Measurements from ENCODE around the gene PPP2R5A.

Gene PPP2R5A

GRCh38 chr1:212269306-212269705 is 15.9 kb upstream of the PPP2R5A start:
- Histone ChIP-seq H3K27me3 (replicated peaks; ENCODE audit: control insufficient read depth, insufficient read depth, low read length) (no peaks in the 10 kb centered on the region; the same call in none of the 2 replicates), H3K36me3 (ENCODE audit: control insufficient read depth, insufficient read depth, low read length) (no peaks in the 10 kb centered on the region), H3K4me3 (replicated peaks; ENCODE audit: low read depth, low read length) (no peak overlapping the region)
- TF ChIP-seq, protein P1, sequence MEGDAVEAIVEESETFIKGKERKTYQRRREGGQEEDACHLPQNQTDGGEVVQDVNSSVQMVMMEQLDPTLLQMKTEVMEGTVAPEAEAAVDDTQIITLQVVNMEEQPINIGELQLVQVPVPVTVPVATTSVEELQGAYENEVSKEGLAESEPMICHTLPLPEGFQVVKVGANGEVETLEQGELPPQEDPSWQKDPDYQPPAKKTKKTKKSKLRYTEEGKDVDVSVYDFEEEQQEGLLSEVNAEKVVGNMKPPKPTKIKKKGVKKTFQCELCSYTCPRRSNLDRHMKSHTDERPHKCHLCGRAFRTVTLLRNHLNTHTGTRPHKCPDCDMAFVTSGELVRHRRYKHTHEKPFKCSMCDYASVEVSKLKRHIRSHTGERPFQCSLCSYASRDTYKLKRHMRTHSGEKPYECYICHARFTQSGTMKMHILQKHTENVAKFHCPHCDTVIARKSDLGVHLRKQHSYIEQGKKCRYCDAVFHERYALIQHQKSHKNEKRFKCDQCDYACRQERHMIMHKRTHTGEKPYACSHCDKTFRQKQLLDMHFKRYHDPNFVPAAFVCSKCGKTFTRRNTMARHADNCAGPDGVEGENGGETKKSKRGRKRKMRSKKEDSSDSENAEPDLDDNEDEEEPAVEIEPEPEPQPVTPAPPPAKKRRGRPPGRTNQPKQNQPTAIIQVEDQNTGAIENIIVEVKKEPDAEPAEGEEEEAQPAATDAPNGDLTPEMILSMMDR (IDR thresholded peaks at IDR 0.05; ENCODE audit: insufficient read depth, low read length, poor library complexity, severe bottlenecking): no peak
- DNase-seq (ENCODE audit: extremely low read depth, insufficient read length): no peak

GRCh38 chr1:212270564-212270963 is 14.6 kb upstream of the PPP2R5A start:
- TF ChIP-seq, protein P1 (IDR thresholded peaks at IDR 0.05; ENCODE audit: insufficient read depth, low read length, poor library complexity, severe bottlenecking): no peak
- no peaks in the 10 kb centered on the region; the same call in none of the 2 replicates for H3K27me3 ChIP-seq (replicated peaks; ENCODE audit: control insufficient read depth, insufficient read depth, low read length)
- no peaks in the 10 kb centered on the region for H3K36me3 ChIP-seq (ENCODE audit: control insufficient read depth, insufficient read depth, low read length)
- DNase-seq (ENCODE audit: extremely low read depth, insufficient read length): no peak
- H3K4me3 ChIP-seq (replicated peaks; ENCODE audit: low read depth, low read length): no peak overlapping the region

DNA sequence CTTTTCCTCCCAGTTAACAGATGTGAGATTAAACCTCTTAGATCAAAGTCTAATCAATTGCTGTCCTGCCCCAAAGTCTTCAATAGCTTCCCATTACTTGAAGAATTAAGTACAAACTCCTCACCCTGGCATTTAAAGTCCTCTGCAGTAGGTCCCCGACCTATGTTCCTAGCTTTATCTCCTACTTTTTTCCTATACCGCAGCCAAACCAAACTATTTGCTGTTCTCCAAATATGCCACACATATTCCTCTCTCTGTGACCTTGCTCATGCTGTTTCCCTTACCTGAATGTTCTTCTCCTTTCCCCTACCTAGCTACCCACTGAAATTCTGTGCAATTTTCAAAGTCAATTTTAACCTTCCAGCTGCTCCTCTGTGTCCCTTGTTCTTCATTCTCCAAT is 14.0 kb upstream of the PPP2R5A start:
- TF ChIP-seq, protein P1 (IDR thresholded peaks at IDR 0.05; ENCODE audit: insufficient read depth, low read length, poor library complexity, severe bottlenecking): no peak
- no peaks in the 10 kb centered on the region for H3K36me3 ChIP-seq (ENCODE audit: control insufficient read depth, insufficient read depth, low read length)
- no peaks in the 10 kb centered on the region; the same call in none of the 2 replicates for H3K27me3 ChIP-seq (replicated peaks; ENCODE audit: control insufficient read depth, insufficient read depth, low read length)
- no peak for DNase-seq (ENCODE audit: extremely low read depth, insufficient read length)
- no peak overlapping the region for H3K4me3 ChIP-seq (replicated peaks; ENCODE audit: low read depth, low read length)

DNA sequence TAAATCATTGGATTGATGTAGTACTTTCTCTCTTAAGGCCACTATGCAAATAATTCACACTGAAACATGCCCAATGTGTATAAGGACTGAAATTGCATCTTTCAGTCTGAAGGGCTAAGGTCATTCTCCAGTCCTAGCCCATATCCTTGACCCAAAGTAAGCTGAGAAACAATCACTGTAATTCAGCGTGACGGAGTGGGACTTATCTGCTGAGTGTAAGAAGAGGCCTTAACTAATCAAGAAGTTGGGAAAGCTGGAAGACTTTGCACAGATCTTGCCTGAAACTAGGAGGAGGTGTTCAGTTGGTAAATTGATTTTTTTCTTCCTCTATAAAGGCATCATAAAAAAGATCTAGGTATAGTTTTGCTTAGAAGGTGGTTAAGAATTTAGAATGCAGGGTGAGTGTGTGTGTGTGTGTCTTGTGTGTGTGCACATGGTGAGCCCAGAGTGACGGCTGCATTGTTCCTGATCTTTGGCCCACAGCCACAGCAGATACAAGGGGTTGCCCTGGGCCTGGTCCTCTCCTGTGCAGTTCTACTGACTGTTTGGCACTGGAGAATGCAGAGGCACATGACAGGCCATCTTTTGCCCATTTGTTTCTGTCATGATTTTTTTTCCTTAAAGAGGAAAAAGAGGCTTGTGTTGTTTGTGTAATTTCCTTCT is 13.3 kb upstream of the PPP2R5A start:
- DNase-seq (ENCODE audit: extremely low read depth, insufficient read length): no peak
- no peak overlapping the region for H3K4me3 ChIP-seq (replicated peaks; ENCODE audit: low read depth, low read length)
- no peaks in the 10 kb centered on the region; the same call in none of the 2 replicates for H3K27me3 ChIP-seq (replicated peaks; ENCODE audit: control insufficient read depth, insufficient read depth, low read length)
- TF ChIP-seq, protein P1 (IDR thresholded peaks at IDR 0.05; ENCODE audit: insufficient read depth, low read length, poor library complexity, severe bottlenecking): no peak
- H3K36me3 ChIP-seq (ENCODE audit: control insufficient read depth, insufficient read depth, low read length): no peaks in the 10 kb centered on the region

DNA sequence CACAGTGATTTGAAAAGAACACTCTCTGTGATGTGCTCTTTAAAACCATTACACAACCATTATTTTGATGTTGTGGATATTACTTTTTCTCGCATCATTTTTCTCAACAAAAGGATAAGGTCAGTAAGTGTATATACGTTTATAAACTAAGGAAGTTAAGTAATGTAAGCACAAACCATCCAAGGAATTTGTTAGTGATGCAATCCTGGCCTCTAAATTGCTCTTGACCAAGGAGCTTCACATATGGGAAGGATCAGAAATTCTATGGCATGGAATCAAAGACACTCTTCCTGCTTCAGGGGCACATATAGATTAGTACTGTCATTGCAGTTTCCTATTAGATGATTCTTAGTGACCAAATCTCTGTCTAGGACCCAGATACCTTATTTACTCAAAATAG is 3.6 kb upstream of the PPP2R5A start:
- TF ChIP-seq, protein P1 (IDR thresholded peaks at IDR 0.05; ENCODE audit: insufficient read depth, low read length, poor library complexity, severe bottlenecking): no peak

More for the DNA sequence above, 3.6 kb upstream of the PPP2R5A start:
- Histone ChIP-seq H3K36me3 (ENCODE audit: control insufficient read depth, insufficient read depth, low read length) (no peaks in the 10 kb centered on the region), H3K27me3 (replicated peaks; ENCODE audit: control insufficient read depth, insufficient read depth, low read length) (no peaks in the 10 kb centered on the region), H3K4me3 (replicated peaks; ENCODE audit: low read depth, low read length) (no peak overlapping the region)
- DNase-seq (ENCODE audit: extremely low read depth, insufficient read length): no peak
